NB4 (cell line): ENCODE data around the gene SESTD1.

Experiments
- DNase-seq: peaks from one replicate; pipeline ENCODE4 v3.0.0; 2010; ENCODE audit warnings: low read depth
- H3K4me3 ChIP-seq: one replicate; pipeline ENCODE4 v1.5.1; 2011; ENCODE audit warnings: mild to moderate bottlenecking, low read depth, low read length, moderate library complexity
- CTCF ChIP-seq: IDR thresholded peaks from one replicate; pipeline ENCODE4 v1.5.1; 2012; ENCODE audit warnings: low read depth, low read length
- MAX ChIP-seq: IDR thresholded peaks from 2 replicates; pipeline ENCODE4 v1.6.1; 2011; ENCODE audit warnings: low read depth, low read length
- MYC ChIP-seq: IDR thresholded peaks from 2 replicates; pipeline ENCODE4 v1.6.1; 2011; ENCODE audit warnings: low read depth, low read length
- POLR2A ChIP-seq: IDR thresholded peaks from 2 replicates; pipeline ENCODE4 v1.6.1; 2011; ENCODE audit warnings: mild to moderate bottlenecking; ENCODE audit not compliant: insufficient read length; ENCODE audit errors: extremely low read depth

The SESTD1 gene

GRCh38 chr2:179243046-179243445, 21.6 kb downstream of the SESTD1 start:
- TF ChIP-seq MAX (no peak), POLR2A (no peak), MYC (no peak), CTCF (no peak)
- H3K4me3 ChIP-seq: no peak overlapping the region
- DNase-seq: no peak

GRCh38 chr2:179240481-179241451, 23.9 kb downstream of the SESTD1 start:
- no peak for DNase-seq
- H3K4me3 ChIP-seq: no peak overlapping the region
- TF ChIP-seq MYC (no peak), POLR2A (no peak), MAX (no peak), CTCF (peak; percentile 12)

- no peak overlapping the region for H3K4me3 ChIP-seq
- TF ChIP-seq MYC (no peak), CTCF (no peak), MAX (no peak), POLR2A (no peak)
- no peak for DNase-seq
These were observed 24.8 kb downstream of the SESTD1 start for GRCh38 chr2:179239838-179240237.

GRCh38 chr2:179239195-179239594, 25.4 kb downstream of the SESTD1 start:
- no peak for DNase-seq
- TF ChIP-seq MYC (no peak), MAX (no peak), POLR2A (no peak), CTCF (no peak)
- no peak overlapping the region for H3K4me3 ChIP-seq

- H3K4me3 ChIP-seq: no peak overlapping the region
- no peak for DNase-seq
- no peak for TF ChIP-seq CTCF
- TF ChIP-seq MYC: no peak
- TF ChIP-seq POLR2A: no peak
- no peak for TF ChIP-seq MAX
These were observed 26.6 kb downstream of the SESTD1 start for GRCh38 chr2:179238027-179238426.
